Osteoblast (primary cell): Measurements from ENCODE around the gene TRIAP1. TPM values are rescaled to one million over a fixed set of nuclear protein-coding genes. Genes with fewer than 3 reads are reported as not detected.
A peak's percentile ranks its signal among the peaks of the same experiment; 100 is the strongest.

Source experiments
- DNase-seq: peaks from one replicate; pipeline ENCODE4 v3.0.0; 2011; ENCODE audit warnings: low spot score, mixed read lengths; ENCODE audit not compliant: insufficient read length; ENCODE audit errors: missing footprints
- H2AFZ ChIP-seq: 2 replicates; pipeline ENCODE4 v1.6.0; 2011; ENCODE audit warnings: mild to moderate bottlenecking, low read length
- H3K27ac ChIP-seq: 2 replicates; pipeline ENCODE4 v1.5.1; 2011; ENCODE audit warnings: mild to moderate bottlenecking, low read depth, low read length, moderate library complexity
- H3K27me3 ChIP-seq: 2 replicates; pipeline ENCODE4 v1.6.0; 2012; ENCODE audit warnings: mild to moderate bottlenecking, control low read depth, inconsistent platforms, low read length, moderate library complexity; ENCODE audit not compliant: insufficient read depth
- H3K36me3 ChIP-seq: 2 replicates; pipeline ENCODE4 v1.5.1; 2011; ENCODE audit warnings: mild to moderate bottlenecking, low read length, control low read depth, moderate library complexity; ENCODE audit not compliant: insufficient read depth
- H3K4me1 ChIP-seq: 2 replicates; pipeline ENCODE4 v1.5.1; 2011; ENCODE audit warnings: mild to moderate bottlenecking, low read length, control low read depth, moderate library complexity; ENCODE audit not compliant: insufficient read depth
- H3K4me2 ChIP-seq: 2 replicates; pipeline ENCODE4 v1.6.0; 2011; ENCODE audit warnings: mild to moderate bottlenecking, low read length; ENCODE audit not compliant: insufficient read depth
- H3K4me3 ChIP-seq: fragments of 200-600 bp; sonication (generic); 3 replicates; pipeline ENCODE4 v1.5.1; 2012; ENCODE audit warnings: mild to moderate bottlenecking, low read length, inconsistent platforms; ENCODE audit not compliant: insufficient read depth
- H3K79me2 ChIP-seq: 2 replicates; pipeline ENCODE4 v1.6.0; 2012; ENCODE audit warnings: mild to moderate bottlenecking, low read length, control low read depth, inconsistent platforms; ENCODE audit not compliant: insufficient read depth
- H3K9me3 ChIP-seq: 2 replicates; pipeline ENCODE4 v1.5.1; 2011; ENCODE audit warnings: low read depth, low read length, control low read depth
- H4K20me1 ChIP-seq: 2 replicates; pipeline ENCODE4 v1.6.0; 2012; ENCODE audit warnings: mild to moderate bottlenecking, low read length, control low read depth; ENCODE audit not compliant: insufficient read depth
- CTCF ChIP-seq: IDR thresholded peaks from 2 replicates; pipeline ENCODE4 v1.5.1; 2011; ENCODE audit warnings: mild to moderate bottlenecking, low read depth, low read length, moderate library complexity; ENCODE audit errors: extremely low read depth
- total RNA-seq: library from RNA; depleted of rRNA; stranded (reverse); fragments of >200 nt; gene quantifications from 2 replicates; pipeline ENCODE4 v1.2.3, GENCODE V29; 2012

TRIAP1 gene
- total RNA-seq, 1 donor = 19.9 TPM

- Histone ChIP-seq H3K27ac (no peak overlapping the region), H3K36me3 (no peaks in the 10 kb centered on the region), H3K4me3 (no peak overlapping the region), H3K27me3 (no peaks in the 10 kb centered on the region), H2AFZ (no peak overlapping the region), H3K4me1 (no peaks in the 10 kb centered on the region), H4K20me1 (no peaks in the 10 kb centered on the region), H3K9me3 (no peaks in the 10 kb centered on the region), H3K4me2 (no peak overlapping the region), H3K79me2 (no peaks in the 10 kb centered on the region)
- peak; percentile 64 for DNase-seq
- TF ChIP-seq CTCF = no peak
Measured at GRCh38 chr12:120406069-120406468, 40.1 kb downstream of the TRIAP1 start.

- no peaks in the 10 kb centered on the region for H3K36me3 ChIP-seq
- no peaks in the 10 kb centered on the region for H3K9me3 ChIP-seq
- no peaks in the 10 kb centered on the region for H3K79me2 ChIP-seq
- no peak overlapping the region for H3K4me3 ChIP-seq
- H2AFZ ChIP-seq = no peak overlapping the region
- H3K4me1 ChIP-seq = no peaks in the 10 kb centered on the region
- DNase-seq = no peak
- no peak overlapping the region for H3K27ac ChIP-seq
- no peaks in the 10 kb centered on the region for H3K27me3 ChIP-seq
- TF ChIP-seq CTCF = no peak
- no peaks in the 10 kb centered on the region for H4K20me1 ChIP-seq
- H3K4me2 ChIP-seq = no peak overlapping the region
Measured at GRCh38 chr12:120404271-120404670, 41.9 kb downstream of the TRIAP1 start.

- Histone ChIP-seq H3K79me2 (no peaks in the 10 kb centered on the region), H3K4me2 (no peak overlapping the region), H3K27ac (no peak overlapping the region), H3K4me3 (no peak overlapping the region), H4K20me1 (no peaks in the 10 kb centered on the region), H3K27me3 (no peaks in the 10 kb centered on the region), H2AFZ (no peak overlapping the region), H3K36me3 (no peaks in the 10 kb centered on the region), H3K4me1 (no peaks in the 10 kb centered on the region), H3K9me3 (no peaks in the 10 kb centered on the region)
- TF ChIP-seq CTCF = no peak
- DNase-seq = peak; percentile 55
Measured at GRCh38 chr12:120403869-120404268, 42.3 kb downstream of the TRIAP1 start.

GRCh38 chr12:120402217-120402616, 44.0 kb downstream of the TRIAP1 start:
- Histone ChIP-seq H3K27ac (no peak overlapping the region), H3K79me2 (no peaks in the 10 kb centered on the region), H3K4me1 (no peaks in the 10 kb centered on the region), H3K9me3 (no peaks in the 10 kb centered on the region), H2AFZ (peak overlapping the region; percentile 44), H3K27me3 (peaks cover 12% of the 10 kb centered on the region), H3K36me3 (no peaks in the 10 kb centered on the region), H3K4me3 (no peak overlapping the region), H3K4me2 (no peak overlapping the region), H4K20me1 (no peaks in the 10 kb centered on the region)
- no peak for TF ChIP-seq CTCF
- DNase-seq = peak; percentile 81
